GM12875 (cell line): ENCODE results near the gene NACC2.
A peak's percentile ranks its signal among the peaks of the same experiment; 100 is the strongest.

ENCODE experiments used
- H3K4me3 ChIP-seq: one replicate; pipeline ENCODE4 v1.5.1; 2011; ENCODE audit warnings: low read depth, low read length, control low read depth
- CTCF ChIP-seq: IDR thresholded peaks from 2 replicates; pipeline ENCODE4 v1.5.1; 2011; ENCODE audit warnings: low read depth, mild to moderate bottlenecking, control low read depth, inconsistent platforms, low read length, moderate library complexity, borderline replicate concordance; ENCODE audit not compliant: insufficient read depth

Gene NACC2

DNA sequence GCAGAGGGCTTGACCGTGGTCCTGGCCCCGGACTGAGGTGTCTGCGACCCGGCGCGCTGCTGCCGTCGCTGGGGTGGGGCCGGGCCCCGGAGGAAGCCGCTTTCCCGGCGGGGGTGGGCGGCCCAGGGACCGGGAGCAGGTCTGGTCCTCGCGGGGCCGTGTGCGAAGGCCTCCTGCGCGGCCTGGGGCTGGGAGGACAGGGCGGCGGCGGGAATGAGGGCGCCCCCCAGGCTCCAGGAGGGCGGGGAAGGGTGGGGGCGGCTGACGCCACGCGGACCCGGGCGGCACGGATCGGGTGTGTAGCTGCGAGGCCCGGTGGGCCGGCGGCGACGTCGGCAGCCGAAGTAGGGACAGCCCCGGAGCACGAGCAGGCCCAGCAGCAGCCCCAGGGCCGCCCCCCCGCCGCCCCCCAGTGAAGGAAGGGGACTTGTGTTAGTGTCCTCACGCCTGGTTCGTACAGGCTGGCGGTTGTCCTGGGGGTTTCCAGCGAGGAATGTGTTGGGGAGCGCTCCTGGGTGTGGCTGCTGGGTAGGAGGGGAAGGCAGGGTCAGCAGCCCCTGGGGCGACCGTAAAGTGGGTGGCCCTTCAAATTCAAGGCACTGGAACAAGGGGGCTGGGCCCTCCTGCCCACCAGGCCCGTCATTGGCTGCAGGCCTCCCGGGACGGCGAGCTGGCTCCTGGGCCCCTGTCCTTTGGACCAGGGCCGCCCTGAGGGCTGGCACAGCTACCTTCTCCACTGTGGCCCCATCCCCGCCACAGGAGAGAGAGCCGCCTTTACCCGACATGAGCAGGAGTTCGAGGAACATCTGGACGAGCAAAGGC is 24.2 kb upstream of the NACC2 start:
- H3K4me3 ChIP-seq, result peak overlapping the region; percentile 97

DNA sequence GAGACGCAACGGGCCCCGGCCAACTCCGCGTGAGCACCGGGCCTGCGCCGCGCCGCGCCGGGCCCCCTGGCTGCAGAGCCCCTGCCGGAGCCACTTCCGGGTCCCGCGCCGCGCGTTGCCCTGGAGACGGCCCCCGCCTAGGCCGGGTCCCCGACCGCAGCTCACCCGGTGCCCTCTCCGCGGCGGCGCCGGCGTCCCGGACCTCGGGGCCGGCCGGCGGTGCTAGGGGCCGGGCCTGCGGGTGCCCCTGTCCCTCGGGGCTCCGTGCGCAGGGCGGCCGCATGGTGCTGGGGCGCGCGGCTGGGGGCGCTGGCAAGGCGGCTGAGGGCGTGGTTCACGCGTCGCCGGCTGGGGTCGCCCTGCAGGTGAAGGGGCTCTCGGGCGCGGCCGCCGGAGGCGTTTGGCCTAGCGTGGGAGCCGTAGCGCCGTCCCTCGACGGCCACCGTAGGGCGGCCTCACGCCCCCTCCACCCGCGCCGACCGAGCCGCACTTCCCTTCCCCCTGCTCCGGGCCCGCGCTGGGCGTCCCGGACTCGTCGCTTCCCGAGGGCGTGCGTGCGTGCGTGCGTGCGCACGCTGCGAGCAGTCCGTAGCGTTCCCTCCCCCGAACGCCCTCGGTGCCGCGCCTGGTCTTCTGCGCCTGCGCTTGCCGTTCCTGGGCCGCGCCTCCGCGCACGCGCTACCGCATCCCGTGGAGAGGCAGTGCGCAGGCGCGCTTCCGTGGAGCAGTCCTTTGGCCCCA is 23.4 kb upstream of the NACC2 start, which contains the start of gene TMEM250:
Gene TMEM250, minus strand, starts transcription at position 556 of the 741 bp plus-strand sequence. CDS start 1,975 bp downstream, outside the sequence.
- H3K4me3 ChIP-seq, result peak within 1 kb of the TSS; percentile 97
- 0 out of 2 replicates have a peak, but pooled peaks have one; percentile 6 for TF ChIP-seq CTCF

More for the DNA sequence above, 24.2 kb upstream of the NACC2 start:
- TF ChIP-seq CTCF, result no peak

DNA sequence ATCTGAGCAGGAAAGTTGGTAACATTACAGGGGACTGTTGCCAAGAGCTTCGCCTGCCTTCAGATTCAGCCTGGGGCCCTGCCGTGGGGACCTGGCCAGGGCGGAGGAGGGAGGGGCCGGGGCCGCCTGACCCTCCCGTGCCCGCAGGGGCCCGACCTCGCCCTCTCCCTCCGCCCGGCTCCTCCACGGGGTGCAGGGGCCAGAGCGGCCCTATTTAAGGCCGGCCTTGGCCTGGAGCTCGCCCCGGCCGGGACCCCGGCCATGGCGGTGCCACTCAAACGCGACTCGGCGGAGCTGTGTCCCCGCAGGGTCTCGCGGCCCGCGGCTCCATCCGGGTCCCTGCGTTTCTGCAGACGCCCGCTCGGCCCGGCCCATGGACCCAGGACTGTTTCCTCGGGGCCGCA is 22.8 kb upstream of the NACC2 start:
- H3K4me3 ChIP-seq, result peak overlapping the region; percentile 97
- no peak for TF ChIP-seq CTCF

- TF ChIP-seq CTCF, result no peak
- peak overlapping the region; percentile 97 for H3K4me3 ChIP-seq
Measured at GRCh38 chr9:136117291-136117915, 22.3 kb upstream of the NACC2 start.

GRCh38 chr9:136116360-136117098 is 21.4 kb upstream of the NACC2 start:
- TF ChIP-seq CTCF, result no peak
- H3K4me3 ChIP-seq, result no peak overlapping the region

DNA sequence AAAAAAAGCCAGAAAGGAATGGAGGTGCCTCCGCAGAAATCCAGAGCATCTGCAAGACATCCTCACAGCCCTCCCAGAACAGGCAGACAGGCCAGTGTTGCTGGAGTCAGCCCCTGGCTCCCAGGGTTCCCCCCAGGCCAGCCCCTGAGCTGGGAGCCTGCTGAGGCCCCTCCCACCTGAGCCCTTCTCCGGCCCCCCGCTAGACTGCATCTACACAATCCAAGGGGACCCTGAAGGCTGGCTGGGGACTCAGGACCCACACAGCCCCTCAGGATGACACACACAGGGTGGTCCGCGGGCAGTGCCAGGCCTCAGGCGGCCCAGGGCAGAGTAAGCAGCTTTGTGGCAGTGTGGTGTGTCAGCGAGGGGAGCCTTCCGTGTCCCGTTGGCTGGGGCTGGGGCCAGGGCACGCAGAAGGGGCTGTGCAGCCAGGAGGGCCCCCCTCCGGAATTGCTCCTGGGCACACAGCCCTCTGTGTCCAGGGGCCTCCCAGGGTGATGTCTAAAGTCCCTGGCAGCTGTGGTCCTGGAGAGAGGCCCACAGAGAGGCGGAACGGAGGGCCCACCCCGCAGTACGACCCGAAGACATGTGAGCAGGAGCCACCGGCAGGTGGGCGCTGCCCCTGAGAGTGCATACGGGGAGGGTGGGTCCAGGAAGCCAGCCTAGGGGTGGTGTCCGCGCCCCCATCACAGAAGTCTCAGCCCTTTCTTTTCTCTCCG is 20.7 kb upstream of the NACC2 start:
- TF ChIP-seq CTCF, result no peak
- no peak overlapping the region for H3K4me3 ChIP-seq
